SK-N-SH (cell line): ENCODE data around the gene CAMK2D. TPM values are rescaled to one million over a fixed set of nuclear protein-coding genes. Genes with fewer than 3 reads are reported as not detected.

Experiments
- CTCF ChIA-PET: fragments of 300-600, 350-600 bp; formaldehyde crosslinking; extraction: SDS; loops from one replicate; lab custom pipeline; 2021; lab: Yijun Ruan, JAX
- POLR2A ChIA-PET: fragments of 350-600 bp; sonication (Branson Sonifier 250); formaldehyde crosslinking; extraction: SDS; loops from one replicate; lab custom pipeline; 2020; ENCODE audit warnings: antibody characterized with exemption, inconsistent platforms; lab: Yijun Ruan, JAX
- DNase-seq: peaks from one replicate; pipeline ENCODE4 v3.0.0; 2012
- H2AFZ ChIP-seq: fragments of 200-600 bp; sonication (generic); 2 replicates; pipeline ENCODE4 v1.8.1; 2016; ENCODE audit warnings: antibody characterized with exemption, mild to moderate bottlenecking, low read depth
- H3F3A ChIP-seq: fragments of 200-600 bp; sonication (generic); replicated peaks from 2 replicates; pipeline ENCODE3; 2016; ENCODE audit warnings: antibody characterized with exemption, mild to moderate bottlenecking; ENCODE audit not compliant: insufficient read depth
- H3K27ac ChIP-seq, 2 experiments: fragments of 200-500 bp in 1 of 2; fragments of 200-600 bp in 1 of 2; sonication (Bioruptor generic) in 1 of 2; sonication (generic), shearing (Covaris generic) in 1 of 2; 2 replicates each; pipeline versions ENCODE4 v1.5.1 to v1.6.1; 2014 to 2016; ENCODE audit warnings: low read depth in 2 of 2, inconsistent platforms in 1 of 2, low read length in 1 of 2, mild to moderate bottlenecking in 1 of 2, mixed read lengths in 1 of 2
- H3K27me3 ChIP-seq: fragments of 200-600 bp; sonication (generic), shearing (Covaris generic); 2 replicates; pipeline ENCODE4 v1.6.1; 2016; ENCODE audit warnings: mixed run types; ENCODE audit not compliant: insufficient read depth
- H3K36me3 ChIP-seq, 2 experiments: fragments of 200-500 bp in 1 of 2; fragments of 200-600 bp in 1 of 2; sonication (Bioruptor generic) in 1 of 2; sonication (generic) in 1 of 2; replicated peaks in 1 of 2; 2 replicates each; pipeline versions ENCODE3 to v1.5.1; 2014 to 2016; ENCODE audit warnings: low read length in 1 of 2, mild to moderate bottlenecking in 1 of 2; ENCODE audit not compliant: insufficient read depth in 2 of 2, control insufficient read depth in 1 of 2
- H3K4me1 ChIP-seq, 2 experiments: fragments of 200-500 bp in 1 of 2; fragments of 200-600 bp in 1 of 2; sonication (Bioruptor generic) in 1 of 2; sonication (generic), shearing (Covaris generic) in 1 of 2; 2 replicates each; pipeline versions ENCODE4 v1.5.1 to v1.6.1; 2014 to 2016; ENCODE audit warnings: low read depth in 1 of 2, low read length in 1 of 2, mixed run types in 1 of 2; ENCODE audit not compliant: insufficient read depth in 2 of 2, control insufficient read depth in 1 of 2
- H3K4me2 ChIP-seq: fragments of 200-600 bp; sonication (generic), shearing (Covaris generic); 2 replicates; pipeline ENCODE4 v1.6.1; 2017; ENCODE audit warnings: mixed run types
- H3K4me3 ChIP-seq, 2 experiments: fragments of 200-500 bp in 1 of 2; fragments of 200-600 bp in 1 of 2; sonication (Bioruptor generic) in 1 of 2; sonication (generic), shearing (Covaris generic) in 1 of 2; 2 replicates each; pipeline versions ENCODE4 v1.5.1 to v1.8.1; 2014 to 2016; ENCODE audit warnings: low read depth in 2 of 2, inconsistent platforms in 1 of 2, low read length in 1 of 2, mild to moderate bottlenecking in 1 of 2, mixed read lengths in 1 of 2, moderate library complexity in 1 of 2
- H3K79me2 ChIP-seq: fragments of 200-600 bp; sonication (generic); 2 replicates; pipeline ENCODE4 v1.8.1; 2017; ENCODE audit warnings: mild to moderate bottlenecking; ENCODE audit not compliant: insufficient read depth
- H3K9ac ChIP-seq: fragments of 200-600 bp; sonication (generic); 2 replicates; pipeline ENCODE4 v1.6.1; 2017; ENCODE audit warnings: mixed run types
- H3K9me2 ChIP-seq: fragments of 200-600 bp; sonication (generic); 2 replicates; pipeline ENCODE4 v1.6.1; 2017; ENCODE audit warnings: mixed run types
- H3K9me3 ChIP-seq: fragments of 200-600 bp; sonication (generic); 2 replicates; pipeline ENCODE4 v1.6.1; 2017; ENCODE audit warnings: mixed run types, mild to moderate bottlenecking, moderate library complexity
- H4K20me1 ChIP-seq: fragments of 200-600 bp; sonication (generic); 2 replicates; pipeline ENCODE4 v1.6.1; 2017; ENCODE audit warnings: mild to moderate bottlenecking, mixed run types; ENCODE audit not compliant: insufficient read depth
- ELF1 ChIP-seq: IDR thresholded peaks from 2 replicates; pipeline ENCODE4 v1.4.0; 2012
- EP300 ChIP-seq, 2 experiments: IDR thresholded peaks; 2 replicates each; pipeline versions ENCODE4 v1.4.0 to v1.6.1; 2012; ENCODE audit warnings: borderline replicate concordance in 1 of 2, low read depth in 1 of 2, low read length in 1 of 2
- FOSL2 ChIP-seq: IDR thresholded peaks from 2 replicates; pipeline ENCODE4 v1.4.0; 2012; ENCODE audit warnings: low read depth, mild to moderate bottlenecking, moderate library complexity, borderline replicate concordance
- FOXM1 ChIP-seq: IDR thresholded peaks from 2 replicates; pipeline ENCODE4 v1.4.0; 2012; ENCODE audit warnings: low read depth, mild to moderate bottlenecking
- GATA2 ChIP-seq: sonication (generic); formaldehyde crosslinking; IDR thresholded peaks from 2 replicates; pipeline ENCODE4 v1.5.0; 2020; ENCODE audit warnings: mild to moderate bottlenecking, missing genetic modification reagents
- JUND ChIP-seq: IDR thresholded peaks from 2 replicates; pipeline ENCODE4 v1.4.0; 2012
- MEF2A ChIP-seq: IDR thresholded peaks from 2 replicates; pipeline ENCODE4 v1.4.0; 2012; ENCODE audit warnings: low read depth, borderline replicate concordance
- MXI1 ChIP-seq: IDR thresholded peaks from 2 replicates; pipeline ENCODE4 v1.6.1; 2012; ENCODE audit warnings: mild to moderate bottlenecking, low read depth, low read length, improper control_type of control experiment
- NFIC ChIP-seq: IDR thresholded peaks from 2 replicates; pipeline ENCODE4 v1.4.0; 2012; ENCODE audit warnings: borderline replicate concordance
- POLR2AphosphoS5 ChIP-seq: IDR thresholded peaks from 2 replicates; pipeline ENCODE4 v1.6.1; 2012; ENCODE audit warnings: low read depth, low read length
- RAD21 ChIP-seq: IDR thresholded peaks from 2 replicates; pipeline ENCODE4 v1.6.1; 2012; ENCODE audit warnings: mild to moderate bottlenecking, low read length
- RCOR1 ChIP-seq: fragments of 150-350 bp; IDR thresholded peaks from 2 replicates; pipeline ENCODE4 v1.6.1; 2017; ENCODE audit warnings: antibody characterized with exemption, low read length
- RFX5 ChIP-seq: IDR thresholded peaks from 2 replicates; pipeline ENCODE4 v1.6.1; 2012; ENCODE audit warnings: mild to moderate bottlenecking, improper control_type of control experiment, low read length
- RXRA ChIP-seq: IDR thresholded peaks from 2 replicates; pipeline ENCODE4 v1.4.0; 2012; ENCODE audit warnings: low read depth, mild to moderate bottlenecking, borderline replicate concordance
- SMC3 ChIP-seq: IDR thresholded peaks from 2 replicates; pipeline ENCODE4 v1.6.1; 2012; ENCODE audit warnings: low read depth, low read length, improper control_type of control experiment
- TCF12 ChIP-seq: IDR thresholded peaks from 2 replicates; pipeline ENCODE4 v1.4.0; 2012
- YY1 ChIP-seq: IDR thresholded peaks from 2 replicates; pipeline ENCODE4 v1.4.0; 2012; ENCODE audit warnings: low read depth, mild to moderate bottlenecking
- WGBS: methylation state at CpG from one replicate; pipeline ENCODE4 v1.1.6; 2017; ENCODE audit warnings: low lambda C conversion rate; 5-methylcytosine and 5-hydroxymethylcytosine counted together
- polyA plus RNA-seq, 3 experiments: library from polyadenylated mRNA; depleted of rRNA; stranded (reverse); fragments of >200 nt; gene quantifications; 2 replicates each; pipeline ENCODE4 v1.2.3, GENCODE V29; 2012
- TF ChIP-seq, protein P1 (sequence below): fragments of 150-350 bp; IDR thresholded peaks from 2 replicates; pipeline ENCODE4 v1.6.1; 2016; ENCODE audit warnings: mild to moderate bottlenecking, low read depth, low read length
- TF ChIP-seq, protein P2 (sequence below): IDR thresholded peaks from 2 replicates; pipeline ENCODE4 v1.6.1; 2012; ENCODE audit warnings: mild to moderate bottlenecking, low read depth, low read length, moderate library complexity
- TF ChIP-seq, protein P3 (sequence below): fragments of 150-350 bp; IDR thresholded peaks from 2 replicates; pipeline ENCODE4 v1.6.1; 2017; ENCODE audit warnings: antibody characterized with exemption, low read length, low read depth, borderline replicate concordance
- TF ChIP-seq, protein P4 (sequence below): IDR thresholded peaks from 2 replicates; pipeline ENCODE4 v1.4.0; 2012; ENCODE audit warnings: low read depth, borderline replicate concordance
- TF ChIP-seq, protein P5 (sequence below): IDR thresholded peaks from 2 replicates; pipeline ENCODE4 v1.4.0; 2012; ENCODE audit warnings: low read depth

Gene CAMK2D
- polyA plus RNA-seq, 1 of the 3 experiments (the other 2 are of a cell fraction): 17.0 TPM

DNA sequence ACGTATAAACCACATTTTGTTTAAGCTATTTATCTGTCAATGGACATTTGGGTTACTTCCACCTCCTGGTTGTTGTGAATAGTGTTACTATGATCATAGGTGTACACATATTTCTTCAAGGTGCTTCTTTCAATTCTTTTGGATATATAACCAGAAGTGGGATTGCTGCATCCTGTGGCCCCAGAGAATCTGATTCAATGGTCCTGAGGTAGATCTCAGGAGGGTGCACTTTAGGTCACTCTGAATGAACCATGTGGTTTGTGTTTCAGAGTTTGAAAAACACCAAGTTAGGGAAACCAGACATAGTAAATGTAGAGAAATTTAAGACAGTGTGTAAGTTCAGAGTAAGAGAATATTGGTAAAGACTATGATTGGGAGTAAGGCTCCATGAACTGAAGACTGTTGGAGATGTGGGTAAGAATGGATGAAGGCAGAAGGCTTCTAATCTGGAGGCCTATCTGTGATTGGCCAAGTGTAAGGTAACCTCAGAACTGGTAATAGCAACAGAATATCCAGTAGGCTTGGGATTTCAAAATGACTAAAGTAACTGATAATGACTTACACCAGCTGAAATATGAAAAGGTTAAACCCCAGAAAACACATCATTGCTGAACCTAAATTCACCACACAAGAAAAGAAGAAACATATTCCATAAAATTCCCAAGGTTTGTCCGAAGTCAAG is 236.9 kb downstream of the CAMK2D start:
- Histone ChIP-seq H3K4me3 (no peak overlapping the region), H3K27ac (no peak overlapping the region), H3K4me2 (no peak overlapping the region), H2AFZ (no peak overlapping the region), H4K20me1 (no peaks in the 10 kb centered on the region), H3F3A (no peaks in the 10 kb centered on the region), H3K79me2 (no peaks in the 10 kb centered on the region), H3K9me2 (no peaks in the 10 kb centered on the region), H3K36me3 (peaks cover 11 to 69% of the 10 kb centered on the region in 2 experiments), H3K9ac (no peak overlapping the region), H3K9me3 (no peaks in the 10 kb centered on the region)
- DNase-seq: no peak
- POLR2A ChIA-PET: no interaction called here
- 97% methylated on average over 2 of the region's 2 CpGs for WGBS
- TF ChIP-seq RAD21 (no peak), RCOR1 (no peak), RXRA (no peak), TCF12 (no peak), JUND (no peak), EP300 (IDR thresholded peaks at IDR 0.05; ENCODE audit: borderline replicate concordance in 1 of 2, low read depth in 1 of 2, low read length in 1 of 2) (no peak), SMC3 (no peak), POLR2AphosphoS5 (no peak), FOSL2 (no peak)
- TF ChIP-seq, all 33 proteins: peak for 0
- CTCF ChIA-PET: interaction anchor here (1.5 kb wide), 1 partner anchor 23 kb away, joined by 4 read pairs; no protein-coding TSS in a partner anchor
- Histone ChIP-seq H3K4me1 (no peaks in the 10 kb centered on the region), H3K27me3 (no peaks in the 10 kb centered on the region)

DNA sequence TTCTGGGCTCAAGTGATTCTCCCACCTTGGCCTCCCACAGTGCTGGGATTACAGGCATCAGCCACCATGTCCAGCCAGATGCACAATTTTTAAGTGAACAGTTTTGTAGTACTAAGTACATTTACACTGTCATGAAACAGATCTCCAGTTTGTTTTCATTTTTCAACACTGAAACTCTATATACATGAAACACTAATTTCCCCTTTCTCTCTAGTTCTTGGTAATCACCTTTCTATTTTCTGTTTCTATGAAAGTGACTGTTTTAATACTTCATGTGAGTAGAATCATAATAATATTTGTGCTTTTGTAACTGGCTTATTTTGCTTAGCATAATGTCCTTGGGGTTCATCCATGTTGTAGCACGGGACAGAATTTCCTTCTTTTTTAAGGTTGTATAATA is 237.4 kb downstream of the CAMK2D start:
- no peaks in the 10 kb centered on the region for H3K4me1 ChIP-seq
- H2AFZ ChIP-seq: no peak overlapping the region
- H3K9me2 ChIP-seq: no peaks in the 10 kb centered on the region
- no peaks in the 10 kb centered on the region for H4K20me1 ChIP-seq
- H3K9ac ChIP-seq: no peak overlapping the region
- H3K27ac ChIP-seq: no peak overlapping the region
- 95% methylated on average over 1 of the region's 1 CpG for WGBS
- no peak overlapping the region for H3K4me2 ChIP-seq
- ChIA-PET CTCF (interaction anchor here (1.5 kb wide), 1 partner anchor 24 kb away, joined by 4 read pairs; no protein-coding TSS in a partner anchor), POLR2A (no interaction called here)
- H3K9me3 ChIP-seq: no peaks in the 10 kb centered on the region
- DNase-seq: no peak
- no peak overlapping the region for H3K4me3 ChIP-seq
- H3K36me3 ChIP-seq: peaks cover 7 to 72% of the 10 kb centered on the region in 2 experiments
- H3K27me3 ChIP-seq: no peaks in the 10 kb centered on the region
- H3F3A ChIP-seq: peaks cover 3% of the 10 kb centered on the region
- H3K79me2 ChIP-seq: no peaks in the 10 kb centered on the region
- TF ChIP-seq RFX5: no peak
- TF ChIP-seq MXI1: no peak
- TF ChIP-seq, protein P1, sequence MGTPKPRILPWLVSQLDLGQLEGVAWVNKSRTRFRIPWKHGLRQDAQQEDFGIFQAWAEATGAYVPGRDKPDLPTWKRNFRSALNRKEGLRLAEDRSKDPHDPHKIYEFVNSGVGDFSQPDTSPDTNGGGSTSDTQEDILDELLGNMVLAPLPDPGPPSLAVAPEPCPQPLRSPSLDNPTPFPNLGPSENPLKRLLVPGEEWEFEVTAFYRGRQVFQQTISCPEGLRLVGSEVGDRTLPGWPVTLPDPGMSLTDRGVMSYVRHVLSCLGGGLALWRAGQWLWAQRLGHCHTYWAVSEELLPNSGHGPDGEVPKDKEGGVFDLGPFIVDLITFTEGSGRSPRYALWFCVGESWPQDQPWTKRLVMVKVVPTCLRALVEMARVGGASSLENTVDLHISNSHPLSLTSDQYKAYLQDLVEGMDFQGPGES: no peak
- no peak for TF ChIP-seq TCF12
- TF ChIP-seq, protein P2, sequence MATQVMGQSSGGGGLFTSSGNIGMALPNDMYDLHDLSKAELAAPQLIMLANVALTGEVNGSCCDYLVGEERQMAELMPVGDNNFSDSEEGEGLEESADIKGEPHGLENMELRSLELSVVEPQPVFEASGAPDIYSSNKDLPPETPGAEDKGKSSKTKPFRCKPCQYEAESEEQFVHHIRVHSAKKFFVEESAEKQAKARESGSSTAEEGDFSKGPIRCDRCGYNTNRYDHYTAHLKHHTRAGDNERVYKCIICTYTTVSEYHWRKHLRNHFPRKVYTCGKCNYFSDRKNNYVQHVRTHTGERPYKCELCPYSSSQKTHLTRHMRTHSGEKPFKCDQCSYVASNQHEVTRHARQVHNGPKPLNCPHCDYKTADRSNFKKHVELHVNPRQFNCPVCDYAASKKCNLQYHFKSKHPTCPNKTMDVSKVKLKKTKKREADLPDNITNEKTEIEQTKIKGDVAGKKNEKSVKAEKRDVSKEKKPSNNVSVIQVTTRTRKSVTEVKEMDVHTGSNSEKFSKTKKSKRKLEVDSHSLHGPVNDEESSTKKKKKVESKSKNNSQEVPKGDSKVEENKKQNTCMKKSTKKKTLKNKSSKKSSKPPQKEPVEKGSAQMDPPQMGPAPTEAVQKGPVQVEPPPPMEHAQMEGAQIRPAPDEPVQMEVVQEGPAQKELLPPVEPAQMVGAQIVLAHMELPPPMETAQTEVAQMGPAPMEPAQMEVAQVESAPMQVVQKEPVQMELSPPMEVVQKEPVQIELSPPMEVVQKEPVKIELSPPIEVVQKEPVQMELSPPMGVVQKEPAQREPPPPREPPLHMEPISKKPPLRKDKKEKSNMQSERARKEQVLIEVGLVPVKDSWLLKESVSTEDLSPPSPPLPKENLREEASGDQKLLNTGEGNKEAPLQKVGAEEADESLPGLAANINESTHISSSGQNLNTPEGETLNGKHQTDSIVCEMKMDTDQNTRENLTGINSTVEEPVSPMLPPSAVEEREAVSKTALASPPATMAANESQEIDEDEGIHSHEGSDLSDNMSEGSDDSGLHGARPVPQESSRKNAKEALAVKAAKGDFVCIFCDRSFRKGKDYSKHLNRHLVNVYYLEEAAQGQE: no peak
- TF ChIP-seq, protein P3, sequence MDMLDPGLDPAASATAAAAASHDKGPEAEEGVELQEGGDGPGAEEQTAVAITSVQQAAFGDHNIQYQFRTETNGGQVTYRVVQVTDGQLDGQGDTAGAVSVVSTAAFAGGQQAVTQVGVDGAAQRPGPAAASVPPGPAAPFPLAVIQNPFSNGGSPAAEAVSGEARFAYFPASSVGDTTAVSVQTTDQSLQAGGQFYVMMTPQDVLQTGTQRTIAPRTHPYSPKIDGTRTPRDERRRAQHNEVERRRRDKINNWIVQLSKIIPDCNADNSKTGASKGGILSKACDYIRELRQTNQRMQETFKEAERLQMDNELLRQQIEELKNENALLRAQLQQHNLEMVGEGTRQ: no peak
- TF ChIP-seq POLR2AphosphoS5: no peak
- TF ChIP-seq GATA2 (CRISPR knock-in tag): no peak
- TF ChIP-seq, protein P4, sequence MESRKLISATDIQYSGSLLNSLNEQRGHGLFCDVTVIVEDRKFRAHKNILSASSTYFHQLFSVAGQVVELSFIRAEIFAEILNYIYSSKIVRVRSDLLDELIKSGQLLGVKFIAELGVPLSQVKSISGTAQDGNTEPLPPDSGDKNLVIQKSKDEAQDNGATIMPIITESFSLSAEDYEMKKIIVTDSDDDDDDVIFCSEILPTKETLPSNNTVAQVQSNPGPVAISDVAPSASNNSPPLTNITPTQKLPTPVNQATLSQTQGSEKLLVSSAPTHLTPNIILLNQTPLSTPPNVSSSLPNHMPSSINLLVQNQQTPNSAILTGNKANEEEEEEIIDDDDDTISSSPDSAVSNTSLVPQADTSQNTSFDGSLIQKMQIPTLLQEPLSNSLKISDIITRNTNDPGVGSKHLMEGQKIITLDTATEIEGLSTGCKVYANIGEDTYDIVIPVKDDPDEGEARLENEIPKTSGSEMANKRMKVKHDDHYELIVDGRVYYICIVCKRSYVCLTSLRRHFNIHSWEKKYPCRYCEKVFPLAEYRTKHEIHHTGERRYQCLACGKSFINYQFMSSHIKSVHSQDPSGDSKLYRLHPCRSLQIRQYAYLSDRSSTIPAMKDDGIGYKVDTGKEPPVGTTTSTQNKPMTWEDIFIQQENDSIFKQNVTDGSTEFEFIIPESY: no peak
- TF ChIP-seq NFIC: no peak
- TF ChIP-seq FOXM1: no peak
- TF ChIP-seq, protein P5, sequence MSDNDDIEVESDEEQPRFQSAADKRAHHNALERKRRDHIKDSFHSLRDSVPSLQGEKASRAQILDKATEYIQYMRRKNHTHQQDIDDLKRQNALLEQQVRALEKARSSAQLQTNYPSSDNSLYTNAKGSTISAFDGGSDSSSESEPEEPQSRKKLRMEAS: no peak
- no peak for TF ChIP-seq ELF1
- TF ChIP-seq YY1: no peak
- no peak for TF ChIP-seq MEF2A
